Prostate gland (tissue), 2 donors: ENCODE data around the gene POU3F2.

Experiments
- CTCF ChIP-seq, 4 experiments: fragments of 200-600 bp in 2 of 4; fragments of 450-650 bp in 2 of 4; sonication (generic) in 2 of 4; IDR thresholded peaks; 1 replicate in 3 of 4; 2 replicates in 1 of 4; pipeline ENCODE4 v1.5.1; 2016 to 2019; ENCODE audit warnings: antibody characterized with exemption in 4 of 4, mild to moderate bottlenecking in 2 of 4, moderate library complexity in 2 of 4
- POLR2A ChIP-seq: fragments of 450-650 bp; IDR thresholded peaks from one replicate; pipeline ENCODE4 v1.6.1; 2016; ENCODE audit warnings: antibody characterized with exemption, mild to moderate bottlenecking
- POLR2AphosphoS5 ChIP-seq: sonication (generic); formaldehyde crosslinking; IDR thresholded peaks from one replicate; pipeline ENCODE4 v1.6.1; 2017; ENCODE audit warnings: antibody characterized with exemption

GRCh38 chr6:98794307-98794842 is 40.0 kb upstream of the POU3F2 start:
- TF ChIP-seq CTCF (IDR thresholded peaks at IDR 0.05) (no peak), POLR2A (no peak), POLR2AphosphoS5 (no peak)
